K562 (cell line): ENCODE data around the gene HOXC10. TPM values are rescaled to one million over a fixed set of nuclear protein-coding genes. Genes with fewer than 3 reads are reported as not detected.

ENCODE experiments used
- CHCHD3 ChIP-seq: fragments of 250-450 bp; sonication (Bioruptor Pico); IDR thresholded peaks from 2 replicates; pipeline ENCODE4 v2.1.2; 2022; ENCODE audit warnings: mild to moderate bottlenecking
- ESRRA ChIP-seq: fragments of 450-650 bp; IDR thresholded peaks from 2 replicates; pipeline ENCODE4 v1.6.1; 2014; ENCODE audit warnings: low read depth, mild to moderate bottlenecking, moderate library complexity, borderline replicate concordance
- ETS2 ChIP-seq: IDR thresholded peaks from 2 replicates; pipeline ENCODE4 v1.6.1; 2016; ENCODE audit warnings: borderline replicate concordance, missing genetic modification characterization, mild to moderate bottlenecking, moderate library complexity, missing compliant biosample characterization; ENCODE audit not compliant: poor library complexity, severe bottlenecking
- EWSR1 ChIP-seq: fragments of 450-650 bp; IDR thresholded peaks from 2 replicates; pipeline ENCODE4 v1.6.1; 2018; ENCODE audit warnings: borderline replicate concordance, mild to moderate bottlenecking, low read depth, moderate library complexity; ENCODE audit not compliant: partially characterized antibody
- HCFC1 ChIP-seq: IDR thresholded peaks from 2 replicates; pipeline ENCODE4 v1.6.1; 2012; ENCODE audit warnings: low read depth, low read length, improper control_type of control experiment
- HDAC6 ChIP-seq: IDR thresholded peaks from 2 replicates; pipeline ENCODE4 v1.6.1; 2012; ENCODE audit warnings: low read depth, mild to moderate bottlenecking, control low read depth, inconsistent platforms, low read length, moderate library complexity
- HNRNPH1 ChIP-seq: fragments of 200-400 bp; formaldehyde crosslinking; optimal IDR thresholded peaks from 2 replicates; pipeline ENCODE3; 2017; ENCODE audit warnings: low read depth, mild to moderate bottlenecking, low read length, moderate library complexity
- ILK ChIP-seq: fragments of 450-650 bp; IDR thresholded peaks from 2 replicates; pipeline ENCODE4 v1.6.1; 2016; ENCODE audit warnings: missing genetic modification characterization, low read depth, mild to moderate bottlenecking, missing compliant biosample characterization, moderate library complexity, borderline replicate concordance
- KDM2B ChIP-seq: fragments of 250-450 bp; sonication (Bioruptor Pico); IDR thresholded peaks from 2 replicates; pipeline ENCODE4 v1.8.0; 2021; ENCODE audit warnings: mild to moderate bottlenecking, moderate library complexity
- KDM5B ChIP-seq: fragments of 200-600 bp; sonication (generic); IDR thresholded peaks from 2 replicates; pipeline ENCODE4 v1.6.1; 2012; ENCODE audit warnings: low read depth, mild to moderate bottlenecking, moderate library complexity, low read length, control low read depth, inconsistent platforms; ENCODE audit not compliant: insufficient replicate concordance
- LCOR ChIP-seq: sonication (generic); formaldehyde crosslinking; IDR thresholded peaks from 2 replicates; pipeline ENCODE4 v1.8.0; 2022; ENCODE audit warnings: mild to moderate bottlenecking, missing genetic modification reagents
- MAFF ChIP-seq: IDR thresholded peaks from 2 replicates; pipeline ENCODE4 v1.6.1; 2012; ENCODE audit warnings: low read length, improper control_type of control experiment
- MIER1 ChIP-seq: fragments of 450-650 bp; IDR thresholded peaks from 2 replicates; pipeline ENCODE4 v1.6.1; 2016; ENCODE audit warnings: antibody characterized with exemption, mild to moderate bottlenecking, low read depth
- NR1H2 ChIP-seq: sonication (generic); formaldehyde crosslinking; IDR thresholded peaks from 2 replicates; pipeline ENCODE4 v1.4.0; 2020; ENCODE audit warnings: mild to moderate bottlenecking, missing genetic modification reagents
- PURB ChIP-seq: sonication (generic); formaldehyde crosslinking; IDR thresholded peaks from 2 replicates; pipeline ENCODE4 v1.9.0; 2021; ENCODE audit warnings: low read depth, mild to moderate bottlenecking, missing genetic modification reagents
- SOX6 ChIP-seq: fragments of 450-650 bp; IDR thresholded peaks from 2 replicates; pipeline ENCODE4 v1.6.1; 2014; ENCODE audit warnings: mild to moderate bottlenecking
- STAG1 ChIP-seq: sonication (generic); formaldehyde crosslinking; IDR thresholded peaks from 2 replicates; pipeline ENCODE4 v1.5.0; 2020; ENCODE audit warnings: missing genetic modification reagents, borderline replicate concordance
- ZNF436 ChIP-seq: fragments of 250-450, 450-650 bp; sonication (Bioruptor Pico); formaldehyde crosslinking; IDR thresholded peaks from 2 replicates; pipeline ENCODE4 v1.7.0; 2020; ENCODE audit warnings: mild to moderate bottlenecking
- ZNF695 ChIP-seq: fragments of 450-650 bp; formaldehyde crosslinking; IDR thresholded peaks from 2 replicates; pipeline ENCODE4 v1.4.0; 2020; ENCODE audit warnings: mild to moderate bottlenecking, moderate library complexity
- polyA plus RNA-seq, 8 experiments: library from polyadenylated mRNA; depleted of rRNA in 4 of 8; stranded (reverse) in 5 of 8; unstranded in 3 of 8; fragments of >200 nt; fragmentation: Nextera tagmentation in 2 of 8; fragmentation: Illumina TruSeq in 1 of 8; extraction: Ambion mirVana in 2 of 8; extraction: Trizol in 1 of 8; gene quantifications; 2 replicates each; pipeline versions ENCODE4 v1.2.1 to v1.2.3, GENCODE V29; 2011 to 2014; ENCODE audit warnings: inconsistent platforms in 1 of 8, missing spikeins in 1 of 8
- total RNA-seq, 7 experiments: library from RNA; depleted of rRNA in 6 of 7; stranded (reverse); fragments of >200 nt in 6 of 7; fragmentation: Illumina TruSeq in 2 of 7; extraction: Trizol in 2 of 7; gene quantifications; 2 replicates each; pipeline versions ENCODE4 v1.2.1 to v1.2.3, GENCODE V29; 2011 to 2021; ENCODE audit warnings: low replicate concordance in 1 of 7
- TF ChIP-seq, protein P1 (sequence below): fragments of 450-650 bp; formaldehyde crosslinking; IDR thresholded peaks from 2 replicates; pipeline ENCODE4 v1.4.0; 2022; ENCODE audit warnings: mild to moderate bottlenecking, moderate library complexity
- TF ChIP-seq, protein P2 (sequence below): IDR thresholded peaks from 2 replicates; pipeline ENCODE4 v1.6.1; 2011; ENCODE audit warnings: borderline replicate concordance, low read depth, mild to moderate bottlenecking, moderate library complexity, low read length; ENCODE audit not compliant: insufficient read depth, poor library complexity, severe bottlenecking
- TF ChIP-seq, protein P3 (sequence below): sonication (generic); formaldehyde crosslinking; IDR thresholded peaks from 2 replicates; pipeline ENCODE4 v1.5.0; 2020; ENCODE audit warnings: missing genetic modification reagents
- TF ChIP-seq, protein P4 (sequence below): fragments of 250-450 bp; sonication (Bioruptor Pico); IDR thresholded peaks from 2 replicates; pipeline ENCODE4 v1.4.0; 2020; ENCODE audit warnings: mild to moderate bottlenecking, moderate library complexity

The HOXC10 gene
- total and polyA plus RNA-seq, 9 of the 15 experiments (the other 6 are each of a cell fraction or from before 2014, with no cell fraction given): 0.13 to 0.77 (median 0.35) TPM; not detected in 2

DNA sequence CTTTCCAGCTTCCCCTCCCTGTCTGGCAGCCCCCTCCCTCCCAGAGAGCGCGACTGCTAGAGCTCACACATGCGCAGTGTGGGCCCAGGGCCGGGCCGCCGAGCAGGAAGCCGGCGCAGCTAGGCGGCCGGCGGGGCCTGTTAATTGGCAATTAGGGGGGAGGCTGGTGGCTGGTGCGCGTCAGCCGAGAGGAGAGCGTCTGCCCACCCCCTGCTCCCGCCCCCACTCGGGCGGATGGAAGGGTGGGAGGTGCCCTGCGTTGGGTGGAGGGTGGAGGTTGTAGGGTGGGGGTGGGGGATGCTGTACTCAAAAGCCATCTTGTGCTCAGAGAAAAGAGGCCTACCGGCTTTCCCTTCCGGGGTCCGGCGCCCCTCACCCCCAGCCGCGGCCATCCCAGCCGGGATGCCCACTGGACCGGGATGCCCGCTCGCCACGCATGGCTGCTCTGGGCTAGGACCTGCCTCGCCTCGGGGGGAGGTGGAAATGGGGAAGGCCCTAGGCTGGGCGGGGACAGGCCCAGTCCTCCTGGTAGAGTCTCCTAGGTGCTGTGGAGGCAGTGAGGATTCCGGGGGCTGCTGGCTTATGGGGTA, 33.0 kb downstream of the HOXC10 start (continued):
- TF ChIP-seq STAG1 (CRISPR knock-in tag) (no peak), PURB (no peak), LCOR (no peak), HDAC6 (no peak), SOX6 (no peak), EWSR1 (no peak), MIER1 (no peak), ZNF436 (no peak), ETS2 (tag) (no peak), ZNF695 (CRISPR knock-in tag) (no peak), MAFF (no peak), CHCHD3 (CRISPR knock-in tag) (no peak), KDM2B (no peak), HCFC1 (no peak), KDM5B (peak; percentile 26), NR1H2 (no peak), ESRRA (no peak), HNRNPH1 (no peak), ILK (tag) (no peak)
- TF ChIP-seq, protein P1, sequence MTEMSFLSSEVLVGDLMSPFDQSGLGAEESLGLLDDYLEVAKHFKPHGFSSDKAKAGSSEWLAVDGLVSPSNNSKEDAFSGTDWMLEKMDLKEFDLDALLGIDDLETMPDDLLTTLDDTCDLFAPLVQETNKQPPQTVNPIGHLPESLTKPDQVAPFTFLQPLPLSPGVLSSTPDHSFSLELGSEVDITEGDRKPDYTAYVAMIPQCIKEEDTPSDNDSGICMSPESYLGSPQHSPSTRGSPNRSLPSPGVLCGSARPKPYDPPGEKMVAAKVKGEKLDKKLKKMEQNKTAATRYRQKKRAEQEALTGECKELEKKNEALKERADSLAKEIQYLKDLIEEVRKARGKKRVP (CRISPR knock-in tag): no peak
- TF ChIP-seq, protein P2, sequence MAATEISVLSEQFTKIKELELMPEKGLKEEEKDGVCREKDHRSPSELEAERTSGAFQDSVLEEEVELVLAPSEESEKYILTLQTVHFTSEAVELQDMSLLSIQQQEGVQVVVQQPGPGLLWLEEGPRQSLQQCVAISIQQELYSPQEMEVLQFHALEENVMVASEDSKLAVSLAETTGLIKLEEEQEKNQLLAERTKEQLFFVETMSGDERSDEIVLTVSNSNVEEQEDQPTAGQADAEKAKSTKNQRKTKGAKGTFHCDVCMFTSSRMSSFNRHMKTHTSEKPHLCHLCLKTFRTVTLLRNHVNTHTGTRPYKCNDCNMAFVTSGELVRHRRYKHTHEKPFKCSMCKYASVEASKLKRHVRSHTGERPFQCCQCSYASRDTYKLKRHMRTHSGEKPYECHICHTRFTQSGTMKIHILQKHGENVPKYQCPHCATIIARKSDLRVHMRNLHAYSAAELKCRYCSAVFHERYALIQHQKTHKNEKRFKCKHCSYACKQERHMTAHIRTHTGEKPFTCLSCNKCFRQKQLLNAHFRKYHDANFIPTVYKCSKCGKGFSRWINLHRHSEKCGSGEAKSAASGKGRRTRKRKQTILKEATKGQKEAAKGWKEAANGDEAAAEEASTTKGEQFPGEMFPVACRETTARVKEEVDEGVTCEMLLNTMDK: no peak
- TF ChIP-seq, protein P3, sequence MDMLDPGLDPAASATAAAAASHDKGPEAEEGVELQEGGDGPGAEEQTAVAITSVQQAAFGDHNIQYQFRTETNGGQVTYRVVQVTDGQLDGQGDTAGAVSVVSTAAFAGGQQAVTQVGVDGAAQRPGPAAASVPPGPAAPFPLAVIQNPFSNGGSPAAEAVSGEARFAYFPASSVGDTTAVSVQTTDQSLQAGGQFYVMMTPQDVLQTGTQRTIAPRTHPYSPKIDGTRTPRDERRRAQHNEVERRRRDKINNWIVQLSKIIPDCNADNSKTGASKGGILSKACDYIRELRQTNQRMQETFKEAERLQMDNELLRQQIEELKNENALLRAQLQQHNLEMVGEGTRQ (CRISPR knock-in tag): no peak
- TF ChIP-seq, protein P4, sequence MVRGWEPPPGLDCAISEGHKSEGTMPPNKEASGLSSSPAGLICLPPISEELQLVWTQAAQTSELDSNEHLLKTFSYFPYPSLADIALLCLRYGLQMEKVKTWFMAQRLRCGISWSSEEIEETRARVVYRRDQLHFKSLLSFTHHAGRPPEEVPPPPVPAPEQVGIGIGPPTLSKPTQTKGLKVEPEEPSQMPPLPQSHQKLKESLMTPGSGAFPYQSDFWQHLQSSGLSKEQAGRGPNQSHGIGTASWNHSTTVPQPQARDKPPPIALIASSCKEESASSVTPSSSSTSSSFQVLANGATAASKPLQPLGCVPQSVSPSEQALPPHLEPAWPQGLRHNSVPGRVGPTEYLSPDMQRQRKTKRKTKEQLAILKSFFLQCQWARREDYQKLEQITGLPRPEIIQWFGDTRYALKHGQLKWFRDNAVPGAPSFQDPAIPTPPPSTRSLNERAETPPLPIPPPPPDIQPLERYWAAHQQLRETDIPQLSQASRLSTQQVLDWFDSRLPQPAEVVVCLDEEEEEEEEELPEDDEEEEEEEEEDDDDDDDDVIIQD (CRISPR knock-in tag): no peak
